HG02588 (cell line): ENCODE measurements around the gene TM9SF2.

Experiments used
- ATAC-seq: cut with Tn5 transposase; IDR thresholded peaks from one replicate; pipeline ENCODE4 v1.9.1; 2021; ENCODE audit warnings: mild to moderate bottlenecking, moderate library complexity; ENCODE audit not compliant: unreplicated experiment

TM9SF2 gene

DNA sequence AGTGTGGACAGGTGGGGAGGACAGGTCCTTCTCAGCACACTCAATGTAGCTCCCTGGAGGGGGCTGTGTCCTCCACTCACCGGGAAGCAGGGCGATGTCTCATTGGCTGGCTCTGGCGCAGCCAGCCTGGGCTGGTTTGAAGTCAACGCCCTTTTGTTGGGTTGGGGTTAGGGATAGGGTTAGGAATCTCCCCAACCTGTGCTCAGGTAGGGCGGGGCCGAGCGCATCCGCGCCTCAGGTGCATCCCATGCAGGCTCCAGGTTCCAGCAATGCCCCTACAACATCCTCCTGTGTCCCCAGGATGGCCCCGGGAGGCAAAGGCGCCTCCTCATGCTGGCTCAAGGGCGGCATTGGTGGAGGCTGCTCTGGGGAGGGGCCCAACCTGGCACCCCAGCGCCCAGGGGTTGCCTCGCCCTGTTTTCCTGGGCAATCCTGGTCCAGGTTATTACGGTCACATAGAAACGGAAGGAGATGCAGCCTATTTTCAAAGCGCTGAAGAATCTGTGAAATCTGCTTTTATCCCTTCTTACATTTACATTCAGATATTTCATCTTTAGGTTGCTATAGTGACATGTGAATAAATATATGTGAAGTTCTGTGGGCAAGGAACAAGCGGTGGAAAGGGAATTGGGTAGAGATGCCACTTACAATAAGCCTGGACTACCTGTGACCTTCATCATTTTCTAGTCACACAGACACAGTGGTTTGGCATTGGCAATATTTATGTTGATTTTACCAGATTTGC, 74.3 kb downstream of the TM9SF2 start:
- no peak for ATAC-seq

DNA sequence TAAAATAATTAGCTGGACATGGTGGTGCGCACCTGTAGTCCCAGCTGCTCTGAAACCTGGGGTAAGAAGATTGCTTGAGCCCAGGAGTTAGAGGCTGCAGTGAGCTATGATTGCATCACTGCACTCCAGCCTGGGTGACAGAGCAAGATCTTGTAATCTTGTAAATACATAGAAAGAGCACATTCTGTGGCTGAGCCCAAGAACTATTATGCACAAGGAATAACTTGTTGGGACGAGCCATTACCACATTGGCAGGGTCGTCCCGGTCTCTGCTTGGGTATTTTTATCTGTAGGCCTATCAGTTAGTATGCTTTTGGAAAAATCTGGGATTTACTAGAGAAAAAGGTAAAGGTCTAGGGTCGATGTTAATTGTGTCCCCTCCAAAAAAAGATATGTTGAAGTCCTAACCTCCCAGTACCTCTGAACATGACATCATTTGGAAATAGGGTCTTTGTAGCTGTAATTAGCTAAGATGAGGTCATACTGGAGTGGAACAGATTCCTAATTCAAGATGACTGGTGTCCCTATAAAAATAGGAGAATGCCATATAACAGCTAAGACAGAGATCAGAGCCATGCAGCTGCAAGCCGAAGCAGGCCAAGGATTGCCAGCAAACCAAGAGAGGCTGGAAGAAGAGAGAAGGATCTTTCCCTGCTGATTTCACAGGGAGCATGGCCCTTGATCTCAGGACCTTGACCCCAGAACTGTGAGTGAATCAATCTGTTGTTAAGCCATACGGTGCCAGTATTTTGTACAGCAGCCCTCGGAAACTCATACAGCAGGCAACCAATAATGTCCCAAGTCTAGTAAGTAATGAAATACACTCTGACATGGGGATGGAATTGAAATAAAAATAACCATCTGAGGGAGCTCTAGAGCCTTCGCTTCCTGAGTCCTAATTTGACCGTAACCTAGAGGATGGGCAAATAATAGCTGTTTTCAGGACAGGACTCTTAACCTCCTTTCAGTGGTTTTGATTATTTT, 77.0 kb downstream of the TM9SF2 start:
- ATAC-seq, result no peak

DNA sequence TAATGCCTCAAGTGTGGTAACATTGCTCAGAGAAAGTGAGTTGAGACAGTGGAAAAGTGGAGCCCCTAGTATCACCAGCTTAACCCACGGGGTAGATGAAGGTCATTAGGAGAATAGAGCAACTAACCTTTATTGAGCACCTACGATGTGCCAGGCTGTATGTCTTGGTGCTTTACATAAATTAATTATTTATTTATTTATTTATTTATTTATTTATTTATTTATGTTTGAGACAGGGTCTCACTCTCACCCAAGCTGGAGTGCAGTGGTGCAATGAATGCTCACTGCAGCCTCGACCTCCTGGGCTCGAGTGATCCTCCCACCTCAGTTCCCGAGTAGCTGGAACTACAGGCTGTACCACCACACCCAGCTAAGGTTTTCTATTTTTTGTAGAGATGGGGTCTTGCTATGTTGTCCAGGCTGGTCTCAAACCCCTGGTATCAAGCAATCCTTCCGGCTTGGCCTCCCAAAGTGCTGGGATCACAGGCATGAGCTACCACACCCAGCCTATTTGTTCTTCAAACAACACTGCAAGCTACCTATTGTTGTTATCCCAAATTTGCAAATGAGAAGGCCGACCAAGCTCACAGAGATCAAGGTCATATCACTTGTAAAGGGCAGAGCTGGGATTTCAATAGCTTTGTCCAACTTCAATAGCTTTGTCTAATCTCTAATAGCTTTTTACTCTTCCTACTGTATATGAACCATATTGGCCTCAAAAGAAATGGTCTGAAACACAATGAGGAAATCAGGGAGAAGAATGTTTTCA, 79.4 kb downstream of the TM9SF2 start:
- ATAC-seq, result no peak

DNA sequence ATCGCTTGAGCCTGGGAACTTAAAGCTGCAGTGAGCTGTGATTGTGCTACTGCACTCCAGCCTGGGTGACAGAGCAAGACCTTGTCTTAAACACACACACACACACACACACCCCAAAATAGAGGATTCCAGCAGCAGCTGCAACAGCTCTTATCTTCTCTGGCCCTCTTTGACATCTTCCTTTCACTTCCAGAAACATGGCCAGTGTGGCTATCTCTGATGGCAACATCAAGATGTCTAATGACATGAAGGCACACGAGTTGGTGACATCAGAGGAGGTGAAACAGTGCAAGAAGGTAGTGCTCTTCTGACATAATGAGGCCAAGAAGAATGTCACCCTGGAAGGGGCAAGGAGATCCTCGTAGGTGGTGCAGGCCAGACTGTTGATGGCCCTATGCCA, 81.2 kb downstream of the TM9SF2 start:
- no peak for ATAC-seq

DNA sequence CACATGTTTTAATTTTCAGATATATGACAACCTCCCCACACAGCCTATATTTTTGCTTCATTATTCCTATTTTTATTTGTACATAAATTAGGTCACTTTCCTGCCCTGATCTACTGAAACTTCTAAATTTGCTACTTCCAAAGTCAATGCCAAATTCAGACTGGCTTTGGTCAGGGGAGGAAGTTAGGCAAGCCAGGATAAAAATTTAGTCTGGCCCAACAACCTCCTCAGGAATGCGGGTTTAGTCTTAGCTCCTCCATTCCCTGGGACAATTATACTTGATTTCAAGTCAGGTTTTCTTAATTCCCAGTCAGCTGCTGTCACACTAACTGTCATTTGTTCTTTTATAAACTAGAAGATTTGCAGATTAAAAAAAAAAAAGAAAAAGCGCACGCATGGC, 84.3 kb downstream of the TM9SF2 start:
- no peak for ATAC-seq

DNA sequence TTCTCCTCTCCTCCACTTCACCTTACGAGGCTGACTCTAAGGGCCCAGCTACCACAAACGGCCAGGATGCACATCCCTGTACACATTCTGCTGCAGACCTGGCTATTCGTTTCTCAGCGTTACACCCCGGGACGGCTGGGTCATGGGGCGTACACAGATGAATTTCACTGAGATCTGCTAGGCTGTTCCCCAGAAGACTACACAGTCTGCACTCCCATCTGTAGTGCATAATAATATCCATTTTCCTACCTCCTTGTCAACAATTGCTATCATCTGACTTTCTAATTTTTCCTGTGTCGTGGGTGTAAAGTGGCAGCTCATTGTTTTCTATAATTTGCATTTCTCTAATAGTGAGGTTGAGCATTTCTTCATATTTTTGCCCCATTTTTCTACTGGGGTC, 85.7 kb downstream of the TM9SF2 start:
- no peak for ATAC-seq

DNA sequence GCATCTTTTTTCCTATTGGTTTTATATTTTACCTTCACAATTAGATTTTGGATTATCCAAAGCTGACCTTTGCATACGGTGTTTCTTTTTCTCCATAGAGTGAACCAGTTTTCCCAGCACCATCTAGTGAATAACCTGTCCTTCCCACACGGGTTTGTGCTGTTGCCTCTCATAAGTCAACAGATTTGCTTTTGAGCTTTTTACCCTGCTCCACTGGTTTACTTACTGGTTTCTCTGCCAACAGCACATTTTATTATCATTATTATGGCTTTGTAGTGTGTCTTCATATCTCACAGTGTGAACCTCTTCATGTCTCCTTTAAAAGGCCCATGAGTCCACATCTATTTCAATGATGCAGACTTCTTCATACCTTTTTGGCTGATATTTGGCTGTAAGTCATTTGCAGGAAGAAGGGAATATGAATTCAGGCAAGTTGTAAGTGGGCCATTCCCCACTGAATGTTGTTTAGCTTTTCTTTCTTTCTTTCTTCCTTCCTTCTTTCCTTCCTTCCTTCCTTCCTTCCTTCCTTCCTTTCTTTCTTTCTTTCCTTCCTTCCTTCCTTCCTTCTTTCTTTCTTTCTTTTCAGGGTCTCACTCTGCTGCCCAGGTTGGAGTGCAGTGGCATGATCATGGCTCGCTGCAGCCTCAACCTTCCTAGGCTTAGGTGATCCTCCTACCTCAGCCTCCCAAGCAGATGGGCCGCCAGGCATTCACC, 86.8 kb downstream of the TM9SF2 start:
- ATAC-seq, result no peak

DNA sequence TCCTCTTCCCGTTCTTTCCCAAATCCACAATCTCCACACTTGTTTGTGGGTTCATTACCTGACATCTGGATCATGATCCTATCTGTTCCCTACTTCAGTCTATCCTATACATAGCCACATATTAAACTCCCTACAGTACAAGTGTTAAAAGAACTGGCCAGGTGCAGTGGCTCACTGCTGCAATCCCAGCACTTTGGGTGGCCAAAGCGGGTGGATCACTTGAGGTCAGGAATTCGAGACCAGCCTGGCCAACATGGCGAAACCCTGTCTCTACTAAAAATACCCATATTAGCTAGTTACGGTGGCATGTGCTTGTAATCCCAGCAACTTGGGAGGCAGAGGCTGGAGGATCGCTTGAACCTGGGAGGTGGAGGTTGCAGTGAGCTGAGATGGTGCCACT, 88.3 kb downstream of the TM9SF2 start:
- no peak for ATAC-seq

DNA sequence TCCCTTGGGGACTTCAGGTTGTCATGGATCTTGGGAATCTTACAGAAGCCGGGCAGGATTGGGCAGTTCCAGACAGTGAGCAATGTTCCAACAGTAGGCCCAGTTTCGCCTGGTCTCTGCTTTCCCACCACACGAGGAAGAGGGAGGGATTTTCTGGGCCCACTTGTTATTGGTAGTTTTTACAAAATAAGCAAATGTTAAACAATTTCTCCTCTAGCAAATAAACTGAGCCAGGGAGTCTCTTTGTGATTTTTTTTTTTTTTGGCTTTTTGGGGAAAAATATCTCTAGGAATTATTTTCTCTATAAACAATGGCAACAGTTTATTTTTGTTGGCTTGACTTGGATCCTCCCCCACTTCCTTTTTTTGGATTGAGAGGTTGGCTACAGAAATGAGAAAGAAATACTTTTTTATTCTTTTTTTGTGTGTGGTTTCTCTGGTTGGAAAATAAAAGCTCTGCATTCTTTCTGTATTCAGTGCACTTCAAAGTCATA, 89.3 kb downstream of the TM9SF2 start:
- ATAC-seq, result no peak

DNA sequence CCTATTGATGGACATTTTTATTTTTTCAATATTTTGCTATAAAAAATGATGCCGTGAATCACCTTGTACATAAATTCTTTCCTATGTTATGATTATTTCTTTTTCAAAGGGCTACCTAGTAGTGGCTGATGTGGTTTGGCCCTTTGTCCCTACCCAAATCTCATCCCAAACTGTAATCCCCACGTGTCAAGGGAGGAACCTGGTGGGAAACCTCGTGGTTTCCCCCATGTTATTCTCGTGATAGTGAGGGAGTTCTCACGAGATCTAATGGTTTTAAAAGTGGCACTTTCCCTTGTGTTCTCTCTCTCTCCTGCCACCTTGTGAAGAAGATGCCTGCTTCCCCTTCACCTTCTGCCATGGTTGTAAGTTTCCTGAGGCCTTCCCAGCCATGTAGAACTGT, 94.9 kb downstream of the TM9SF2 start:
- no peak for ATAC-seq

DNA sequence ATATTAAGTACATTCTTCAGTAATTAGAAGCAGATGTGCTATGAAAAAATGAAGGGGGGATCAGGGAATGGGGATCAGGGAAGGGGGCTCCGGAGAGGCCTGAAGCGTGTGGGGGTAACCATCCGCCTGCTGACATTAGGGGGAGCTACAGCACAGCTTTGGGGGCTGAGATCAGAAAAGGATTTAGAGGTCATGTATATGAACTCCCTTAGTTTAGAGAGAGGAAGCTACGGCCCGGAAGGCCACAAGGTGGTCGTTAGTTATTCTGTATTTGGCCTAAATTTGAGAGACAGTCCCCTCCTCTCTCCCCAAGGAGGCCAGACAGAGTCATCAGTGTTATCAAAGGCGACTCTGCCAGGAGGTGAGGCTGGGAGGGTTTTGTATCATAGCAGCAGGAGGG, 99.0 kb downstream of the TM9SF2 start:
- no peak for ATAC-seq

DNA sequence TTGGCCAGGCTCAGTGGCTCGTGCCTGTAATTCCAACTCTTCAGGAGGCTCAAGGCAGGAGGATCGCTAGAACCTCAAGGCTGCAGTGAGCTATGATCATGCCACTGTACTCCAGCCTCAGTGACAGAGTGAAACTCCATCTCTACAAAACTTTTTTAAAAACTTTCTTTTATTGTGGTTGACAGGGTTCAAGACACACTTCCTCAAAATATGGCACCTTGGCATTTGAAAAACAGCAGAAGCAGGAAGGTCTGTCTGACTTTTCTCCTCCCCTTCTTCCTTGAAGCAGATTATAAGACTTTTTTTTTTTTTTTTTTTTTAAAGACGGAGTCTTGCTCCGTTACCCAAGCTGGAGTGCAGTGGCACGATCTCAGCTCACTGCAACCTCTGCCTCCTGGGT, 100.3 kb downstream of the TM9SF2 start:
- no peak for ATAC-seq

DNA sequence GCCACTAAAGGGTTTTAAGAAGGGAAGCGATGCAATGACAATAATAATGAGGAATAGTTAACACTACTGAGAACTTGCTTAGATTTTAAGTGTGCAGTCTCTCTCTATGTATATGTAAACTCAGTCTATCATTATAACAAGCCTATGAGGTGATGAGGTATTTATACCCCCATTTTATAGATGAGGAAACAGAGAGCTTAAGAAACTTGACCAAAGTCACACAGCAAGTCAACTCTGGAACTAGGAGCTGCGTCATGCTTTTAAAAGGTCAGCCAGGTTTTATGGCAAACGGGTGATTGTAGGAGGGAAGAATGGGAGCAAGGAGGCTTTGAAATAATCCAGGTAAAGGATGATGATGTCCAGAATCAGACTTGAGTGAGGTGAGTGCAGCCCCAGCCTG, 103.4 kb downstream of the TM9SF2 start:
- no peak for ATAC-seq

DNA sequence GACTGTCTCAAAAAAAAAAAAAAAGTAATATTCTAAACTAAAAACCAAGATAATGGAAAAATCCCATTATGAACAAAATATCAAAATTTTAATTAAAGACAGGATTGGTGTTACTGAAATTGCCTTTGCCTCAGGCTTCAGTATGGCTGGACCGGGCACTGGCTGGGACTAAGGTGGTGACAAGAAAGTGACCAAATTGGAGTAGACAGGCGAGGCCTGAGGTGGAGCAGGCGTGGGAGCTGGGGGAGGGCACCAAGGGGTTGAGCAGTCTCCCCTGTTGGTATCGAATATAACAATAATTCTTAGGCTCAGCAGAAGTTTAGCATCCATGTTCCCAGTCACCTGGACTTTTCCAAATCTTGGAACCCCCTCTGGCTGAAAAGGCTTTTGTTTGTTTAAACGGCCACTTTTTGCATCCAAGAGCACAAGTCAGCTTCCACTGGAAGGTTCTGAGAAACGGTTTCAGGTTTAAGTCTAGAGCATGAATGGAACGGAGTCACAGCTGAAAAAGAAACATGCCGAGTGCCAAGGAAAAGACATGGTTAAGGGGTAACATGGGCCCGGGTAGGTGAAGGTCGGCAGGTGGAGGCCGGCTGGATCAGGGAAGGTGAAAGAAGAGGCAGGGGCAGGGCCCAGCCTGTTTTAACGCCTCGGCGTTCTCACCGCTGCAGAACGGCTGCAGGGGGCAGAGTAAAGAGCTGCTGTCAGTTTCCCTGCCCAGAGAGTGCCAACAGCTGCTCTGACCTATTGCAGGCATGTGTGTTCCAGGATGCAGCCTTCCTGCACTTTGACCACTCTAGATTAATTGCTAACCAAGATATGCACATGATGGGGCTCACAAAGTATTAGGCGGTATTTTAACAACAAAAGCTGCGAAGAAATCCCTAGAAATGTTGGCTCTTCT, 104.4 kb downstream of the TM9SF2 start:
- peak; percentile 53 for ATAC-seq

DNA sequence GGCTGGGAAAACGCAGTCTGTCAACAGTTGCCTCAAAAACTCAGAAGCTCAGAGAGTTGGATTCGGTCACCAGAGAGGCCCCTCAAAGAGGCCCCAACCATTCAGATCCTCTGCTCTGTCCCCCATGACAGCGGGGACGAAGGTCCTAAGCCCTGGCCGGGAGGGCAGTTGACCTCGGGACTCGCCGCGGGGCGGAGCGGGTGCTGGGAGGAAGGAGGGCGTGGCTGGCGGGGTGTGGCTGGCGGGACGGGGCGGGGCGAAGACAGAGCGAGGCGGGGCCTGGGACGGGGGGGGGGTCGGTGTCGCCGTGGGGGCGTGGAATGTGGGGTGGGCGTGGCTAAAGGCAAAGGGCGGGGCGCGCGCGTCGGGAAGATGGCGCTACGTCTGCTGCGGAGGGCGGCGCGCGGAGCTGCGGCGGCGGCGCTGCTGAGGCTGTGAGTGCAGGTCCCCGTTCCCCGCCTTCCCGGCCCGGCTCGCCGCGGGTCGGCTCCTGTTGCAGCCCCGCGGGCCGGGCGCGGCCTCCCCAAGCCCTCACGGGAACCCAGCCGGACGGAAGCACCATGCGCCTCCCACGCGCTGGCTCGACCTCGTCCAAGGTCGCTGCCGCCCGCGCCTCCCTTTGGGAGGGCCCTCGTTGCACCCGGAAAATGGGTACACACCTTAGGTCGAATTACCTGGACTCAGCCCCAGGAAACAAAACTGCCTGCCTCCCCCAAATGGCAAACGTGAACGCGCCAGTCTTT, 105.2 kb downstream of the TM9SF2 start, which contains the start of gene CLYBL:
CLYBL (plus strand) TSS at position 367 of the 743 bp plus-strand sequence.
- peak; percentile 81 for ATAC-seq

DNA sequence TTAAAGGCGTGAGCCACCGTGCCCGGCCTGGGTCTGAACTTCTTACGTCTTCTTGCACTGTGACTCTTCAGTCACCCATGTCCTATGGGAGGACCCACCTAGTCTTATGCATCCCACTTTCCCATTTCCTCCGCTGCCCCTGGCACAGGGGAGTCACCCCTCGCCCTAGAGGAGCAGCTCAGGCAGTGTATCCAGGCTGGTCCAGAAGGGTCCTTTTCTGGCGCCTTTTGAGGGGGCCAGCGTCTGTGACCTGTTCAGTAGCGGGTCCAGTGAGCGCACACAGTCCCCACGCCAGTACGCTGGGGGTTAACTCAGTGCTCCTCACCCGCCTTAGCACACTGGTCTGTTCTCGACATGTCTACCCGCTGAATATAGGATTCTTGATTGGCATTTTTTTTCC, 107.1 kb downstream of the TM9SF2 start:
- no peak for ATAC-seq

DNA sequence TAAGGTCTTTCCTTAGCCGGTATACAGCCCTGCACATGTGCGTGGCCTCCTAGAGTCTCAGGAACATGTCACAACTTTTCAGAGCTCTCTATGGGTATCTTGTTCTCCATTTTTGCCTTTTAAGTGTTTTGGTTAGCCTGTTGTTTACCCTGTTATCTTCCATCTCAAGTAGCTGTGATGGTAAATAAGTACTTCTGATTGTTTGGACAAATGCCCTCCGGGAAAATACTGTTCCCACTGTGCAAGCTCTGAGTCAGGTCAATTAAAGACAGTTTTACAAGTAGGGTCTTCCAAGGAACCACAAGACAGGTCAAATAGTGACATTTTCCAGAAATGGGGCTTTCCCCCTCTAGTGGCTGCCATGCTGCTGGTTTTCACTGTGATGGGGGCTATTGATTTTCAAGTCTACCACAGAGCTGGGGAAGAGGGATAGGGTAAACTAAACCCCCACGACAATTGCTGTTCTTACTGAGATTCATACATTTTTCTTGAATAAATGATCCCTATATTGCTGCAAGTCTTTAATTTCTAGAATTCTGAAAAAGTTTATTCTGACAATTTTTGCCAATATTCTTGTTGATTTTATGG, 109.5 kb downstream of the TM9SF2 start:
- no peak for ATAC-seq
